ENCODE data around the gene PNPLA2.

GRCh38 chr11:827146-827896, 8.6 kb downstream of the PNPLA2 start:
- TF ChIP-seq CTCF (IDR thresholded peaks at IDR 0.05) (peak; percentile 7), EZH2 (IDR thresholded peaks at IDR 0.05) (peak; percentile 73), EZH2phosphoT487 (IDR thresholded peaks at IDR 0.05) (peak; percentile 47)
